Suprapubic skin (tissue), 4 donors: ENCODE results near the gene SUPT7L. TPM values are rescaled to one million over a fixed set of nuclear protein-coding genes. Genes with fewer than 3 reads are reported as not detected.

ENCODE experiments used
- DNase-seq, 2 donors: peaks; one replicate each; pipeline ENCODE4 v3.0.0-alpha.2; 2019; ENCODE audit warnings: low spot score in 2 of 2
- H3K27ac ChIP-seq: fragments of 200-600 bp; sonication (generic); one replicate; pipeline ENCODE4 v1.5.1; 2019
- H3K27me3 ChIP-seq: fragments of 200-600 bp; sonication (generic); one replicate; pipeline ENCODE4 v1.5.1; 2019
- H3K36me3 ChIP-seq: fragments of 200-600 bp; sonication (generic); one replicate; pipeline ENCODE4 v1.5.1; 2019
- H3K4me1 ChIP-seq: fragments of 200-600 bp; sonication (generic); one replicate; pipeline ENCODE4 v1.5.1; 2019
- H3K4me3 ChIP-seq: fragments of 200-600 bp; sonication (generic); one replicate; pipeline ENCODE4 v1.5.1; 2019; ENCODE audit warnings: mild to moderate bottlenecking
- H3K9me3 ChIP-seq: fragments of 200-600 bp; sonication (generic); one replicate; pipeline ENCODE4 v1.5.1; 2019
- EP300 ChIP-seq: sonication (generic); formaldehyde crosslinking; IDR thresholded peaks from one replicate; pipeline ENCODE4 v1.6.1; 2017; ENCODE audit warnings: antibody characterized with exemption
- POLR2A ChIP-seq, 2 donors: fragments of 450-650 bp; IDR thresholded peaks; one replicate each; pipeline ENCODE4 v1.6.1; 2017; ENCODE audit warnings: antibody characterized with exemption in 2 of 2, mild to moderate bottlenecking in 2 of 2, moderate library complexity in 2 of 2
- POLR2AphosphoS5 ChIP-seq, 3 donors: sonication (generic); formaldehyde crosslinking; IDR thresholded peaks; one replicate each; pipeline ENCODE4 v1.6.1; 2017; ENCODE audit warnings: antibody characterized with exemption in 3 of 3
- WGBS: methylation state at CpG from one replicate; pipeline ENCODE4 v1.1.5; 2018; 5-methylcytosine and 5-hydroxymethylcytosine counted together
- total RNA-seq, 4 donors: library from RNA; depleted of rRNA; stranded (reverse); fragments of >200 nt; gene quantifications; one replicate each; pipeline ENCODE4 v1.1.0, GENCODE V29; 2016
- TF ChIP-seq, protein P1 (sequence below), 2 donors: fragments of 200-600 bp in 1 of 2; fragments of 450-650 bp in 1 of 2; sonication (generic) in 1 of 2; IDR thresholded peaks; one replicate each; pipeline ENCODE4 v1.5.1; 2016 to 2019; ENCODE audit warnings: antibody characterized with exemption in 2 of 2, mild to moderate bottlenecking in 1 of 2, moderate library complexity in 1 of 2

The SUPT7L gene
- total RNA-seq, 4 donors from 2014 or later: 17.0 to 27.3 (median 22.2) TPM

DNA sequence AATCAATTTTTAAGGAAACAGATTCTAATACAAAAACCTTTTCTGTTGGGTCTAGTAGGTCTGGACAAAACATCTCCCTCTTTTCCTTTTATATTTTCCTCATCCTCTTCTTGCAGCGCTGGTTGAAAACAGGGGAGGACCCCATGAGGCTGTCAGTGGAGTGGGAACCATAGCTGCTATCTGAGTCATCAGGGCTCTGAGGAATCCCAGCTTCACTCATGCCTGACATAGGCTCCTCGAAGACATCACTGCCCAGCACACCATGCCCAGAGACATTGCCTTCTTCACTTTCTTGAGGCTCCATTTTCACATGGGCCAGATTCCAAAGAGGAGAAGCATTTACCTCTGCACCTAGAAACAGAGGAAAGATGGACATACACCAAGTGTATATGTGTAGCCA, 10.0 kb downstream of the SUPT7L start:
- Histone ChIP-seq H3K9me3 (no peaks in the 10 kb centered on the region), H3K27me3 (no peaks in the 10 kb centered on the region), H3K4me3 (no peak overlapping the region), H3K36me3 (peaks cover 95% of the 10 kb centered on the region), H3K27ac (no peak overlapping the region), H3K4me1 (no peaks in the 10 kb centered on the region)
- no peak for DNase-seq
- no peak for TF ChIP-seq EP300
- 96% methylated on average over 2 of the region's 2 CpGs for WGBS

DNA sequence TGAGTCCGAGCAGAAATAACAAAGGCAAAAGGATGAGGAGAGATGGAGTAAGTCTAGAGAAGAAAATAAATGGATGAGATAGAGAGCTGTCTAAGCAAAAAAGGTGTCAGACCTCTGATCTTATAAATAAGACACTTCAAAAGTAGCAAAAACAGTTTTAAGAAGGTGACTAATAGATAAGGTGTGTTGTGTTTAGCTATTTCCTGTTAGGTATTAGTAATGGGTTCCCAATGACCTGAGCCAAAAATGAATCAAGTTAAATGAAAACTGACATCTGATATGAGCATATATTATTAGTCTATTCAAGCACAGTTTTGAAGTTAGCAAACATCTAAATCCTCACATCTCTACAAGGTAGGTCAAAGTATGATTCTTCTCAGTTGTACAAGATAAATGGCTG, 10.6 kb downstream of the SUPT7L start:
- no peak for DNase-seq
- H3K9me3 ChIP-seq: no peaks in the 10 kb centered on the region
- no peaks in the 10 kb centered on the region for H3K27me3 ChIP-seq
- no peaks in the 10 kb centered on the region for H3K4me1 ChIP-seq
- H3K27ac ChIP-seq: no peak overlapping the region
- TF ChIP-seq POLR2A (IDR thresholded peaks at IDR 0.05): no peak
- TF ChIP-seq, protein P1, sequence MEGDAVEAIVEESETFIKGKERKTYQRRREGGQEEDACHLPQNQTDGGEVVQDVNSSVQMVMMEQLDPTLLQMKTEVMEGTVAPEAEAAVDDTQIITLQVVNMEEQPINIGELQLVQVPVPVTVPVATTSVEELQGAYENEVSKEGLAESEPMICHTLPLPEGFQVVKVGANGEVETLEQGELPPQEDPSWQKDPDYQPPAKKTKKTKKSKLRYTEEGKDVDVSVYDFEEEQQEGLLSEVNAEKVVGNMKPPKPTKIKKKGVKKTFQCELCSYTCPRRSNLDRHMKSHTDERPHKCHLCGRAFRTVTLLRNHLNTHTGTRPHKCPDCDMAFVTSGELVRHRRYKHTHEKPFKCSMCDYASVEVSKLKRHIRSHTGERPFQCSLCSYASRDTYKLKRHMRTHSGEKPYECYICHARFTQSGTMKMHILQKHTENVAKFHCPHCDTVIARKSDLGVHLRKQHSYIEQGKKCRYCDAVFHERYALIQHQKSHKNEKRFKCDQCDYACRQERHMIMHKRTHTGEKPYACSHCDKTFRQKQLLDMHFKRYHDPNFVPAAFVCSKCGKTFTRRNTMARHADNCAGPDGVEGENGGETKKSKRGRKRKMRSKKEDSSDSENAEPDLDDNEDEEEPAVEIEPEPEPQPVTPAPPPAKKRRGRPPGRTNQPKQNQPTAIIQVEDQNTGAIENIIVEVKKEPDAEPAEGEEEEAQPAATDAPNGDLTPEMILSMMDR (IDR thresholded peaks at IDR 0.05): no peak
- WGBS: 88% methylated on average over 1 of the region's 1 CpG
- H3K36me3 ChIP-seq: peaks cover 100% of the 10 kb centered on the region
- H3K4me3 ChIP-seq: no peak overlapping the region

DNA sequence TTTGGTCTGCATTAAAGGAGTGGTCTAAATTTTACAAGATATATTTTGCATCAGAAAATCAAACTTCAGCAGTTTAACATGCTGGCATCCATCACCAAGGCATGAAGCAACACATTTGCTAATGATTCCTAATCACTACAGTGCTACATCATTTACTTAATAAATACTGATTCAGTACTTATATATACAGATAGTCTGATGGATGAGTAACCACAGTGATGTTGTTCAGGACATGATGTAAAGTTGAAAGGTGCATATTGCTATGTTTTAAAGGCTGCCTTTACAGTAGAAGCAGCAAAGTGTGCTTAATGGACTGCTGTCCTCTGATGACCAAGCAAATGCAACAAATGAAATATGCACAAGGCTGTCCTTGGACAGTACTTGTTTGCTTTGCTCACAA, 11.1 kb downstream of the SUPT7L start:
- H3K9me3 ChIP-seq: no peaks in the 10 kb centered on the region
- TF ChIP-seq POLR2AphosphoS5 (IDR thresholded peaks at IDR 0.05) (no peak), POLR2A (IDR thresholded peaks at IDR 0.05) (no peak), EP300 (no peak)
- TF ChIP-seq, protein P1 (IDR thresholded peaks at IDR 0.05): no peak
- H3K27me3 ChIP-seq: no peaks in the 10 kb centered on the region
- DNase-seq: no peak
- H3K4me3 ChIP-seq: no peak overlapping the region
- no peak overlapping the region for H3K27ac ChIP-seq
- peaks cover 100% of the 10 kb centered on the region for H3K36me3 ChIP-seq
- no peaks in the 10 kb centered on the region for H3K4me1 ChIP-seq

DNA sequence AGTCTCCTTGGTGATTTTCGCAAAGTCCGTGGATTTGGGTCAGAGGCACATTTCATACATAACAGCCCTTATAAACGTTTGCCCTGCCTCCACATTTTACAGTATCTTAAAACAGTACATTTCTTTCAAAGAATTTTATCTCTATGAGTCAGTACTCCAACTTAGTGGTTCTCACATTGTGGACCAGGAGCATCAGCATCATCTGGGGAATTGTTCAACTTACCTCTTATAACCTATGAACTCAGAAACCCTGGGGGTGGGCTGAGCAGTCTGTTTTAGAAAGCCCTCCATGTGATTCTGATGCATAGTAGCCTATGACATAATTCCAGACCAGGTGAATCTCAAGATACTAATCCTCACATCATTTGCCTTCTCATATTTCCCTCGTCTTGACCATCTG, 12.4 kb downstream of the SUPT7L start:
- H3K4me3 ChIP-seq: no peak overlapping the region
- no peak for TF ChIP-seq EP300
- 74% methylated on average over 4 of the region's 4 CpGs for WGBS
- no peaks in the 10 kb centered on the region for H3K27me3 ChIP-seq
- H3K36me3 ChIP-seq: peaks cover 100% of the 10 kb centered on the region
- H3K9me3 ChIP-seq: no peaks in the 10 kb centered on the region
- H3K4me1 ChIP-seq: no peaks in the 10 kb centered on the region
- no peak overlapping the region for H3K27ac ChIP-seq
- DNase-seq: no peak

DNA sequence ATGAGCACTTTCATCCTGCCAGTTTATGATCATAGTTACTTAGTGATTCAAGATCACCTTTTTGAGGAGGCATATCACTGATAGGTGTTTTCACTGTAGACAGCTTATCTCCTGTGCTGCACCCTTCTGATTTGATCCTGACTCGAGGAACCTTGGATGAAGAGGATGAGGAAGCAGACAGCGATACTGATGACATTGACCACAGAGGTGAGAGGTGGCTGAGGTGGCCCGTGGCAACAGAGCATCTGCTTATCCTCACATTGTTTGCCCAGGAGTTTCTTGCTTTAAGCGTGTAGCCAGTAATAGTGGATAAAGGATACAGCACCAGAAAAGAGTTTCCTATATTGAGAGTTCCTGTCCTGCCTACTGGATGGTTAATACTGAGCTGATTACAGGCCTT, 15.7 kb downstream of the SUPT7L start:
- no peak for DNase-seq
- no peak overlapping the region for H3K27ac ChIP-seq
- H3K36me3 ChIP-seq: peaks cover 95% of the 10 kb centered on the region
- H3K4me3 ChIP-seq: no peak overlapping the region
- WGBS: 97% methylated on average over 4 of the region's 4 CpGs
- no peaks in the 10 kb centered on the region for H3K9me3 ChIP-seq
- no peaks in the 10 kb centered on the region for H3K4me1 ChIP-seq
- TF ChIP-seq EP300 (no peak), POLR2A (IDR thresholded peaks at IDR 0.05) (no peak), POLR2AphosphoS5 (IDR thresholded peaks at IDR 0.05) (no peak)
- TF ChIP-seq, protein P1 (IDR thresholded peaks at IDR 0.05): no peak
- no peaks in the 10 kb centered on the region for H3K27me3 ChIP-seq

DNA sequence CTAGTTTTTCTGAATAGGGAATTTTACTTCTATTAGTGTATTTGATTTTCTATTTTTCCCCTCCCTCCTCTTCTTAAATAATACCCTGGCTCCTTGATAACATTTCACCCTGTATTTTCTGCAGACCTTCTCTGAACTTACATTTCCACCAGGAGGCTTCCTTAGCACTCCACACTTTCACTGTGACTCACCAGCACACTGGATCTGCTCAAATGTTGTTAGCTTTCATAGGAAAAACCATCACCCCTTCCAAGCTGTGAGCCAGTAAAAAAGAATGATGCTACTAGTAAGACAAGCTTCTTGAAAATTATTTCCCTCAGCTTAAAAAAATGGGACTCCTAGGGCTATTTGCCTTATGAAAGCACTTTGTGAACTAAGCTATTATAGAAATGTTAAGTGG, 16.1 kb downstream of the SUPT7L start:
- Histone ChIP-seq H3K4me3 (no peak overlapping the region), H3K27ac (no peak overlapping the region), H3K4me1 (no peaks in the 10 kb centered on the region), H3K27me3 (no peaks in the 10 kb centered on the region), H3K36me3 (peaks cover 95% of the 10 kb centered on the region), H3K9me3 (no peaks in the 10 kb centered on the region)
- DNase-seq: no peak
- TF ChIP-seq POLR2AphosphoS5 (IDR thresholded peaks at IDR 0.05) (no peak), POLR2A (IDR thresholded peaks at IDR 0.05) (no peak), EP300 (no peak)
- TF ChIP-seq, protein P1 (IDR thresholded peaks at IDR 0.05): no peak
